NCI-H345 (cell line): Measurements from ENCODE around the gene ESRRA.
A peak's percentile ranks its signal among the peaks of the same experiment; 100 is the strongest.

Experiments
- DNase-seq: peaks from one replicate; lab custom pipeline; 2025; lab: John Stamatoyannopoulos, UW

Gene ESRRA

GRCh38 chr11:64305075-64305690 is at the start of gene ESRRA:
ESRRA (plus strand) TSS chr11:64305524; CDS start chr11:64307180, 1,656 bp downstream.
- peak; percentile 100 for DNase-seq

- no peak for DNase-seq
These were observed 49.0 kb upstream of the ESRRA start for GRCh38 chr11:64256300-64256699.

GRCh38 chr11:64258356-64258755 is 47.0 kb upstream of the ESRRA start:
- DNase-seq = no peak

- DNase-seq = no peak
These were observed 46.3 kb upstream of the ESRRA start for GRCh38 chr11:64258946-64259532.

GRCh38 chr11:64259533-64260067 is 45.7 kb upstream of the ESRRA start:
- DNase-seq = no peak

- DNase-seq = no peak
These were observed 45.1 kb upstream of the ESRRA start for GRCh38 chr11:64260147-64260708.

GRCh38 chr11:64261556-64262080 is 43.7 kb upstream of the ESRRA start:
- DNase-seq = no peak

GRCh38 chr11:64262271-64263002 is 42.9 kb upstream of the ESRRA start:
- no peak for DNase-seq

GRCh38 chr11:64263021-64263946 is 42.0 kb upstream of the ESRRA start:
- no peak for DNase-seq

- DNase-seq = no peak
These were observed 41.4 kb upstream of the ESRRA start for GRCh38 chr11:64263947-64264317.

GRCh38 chr11:64264371-64264852 is 40.9 kb upstream of the ESRRA start:
- DNase-seq = no peak

GRCh38 chr11:64265176-64266160 is 39.9 kb upstream of the ESRRA start:
- no peak for DNase-seq

- no peak for DNase-seq
These were observed 39.0 kb upstream of the ESRRA start for GRCh38 chr11:64266339-64266738.

- DNase-seq = peak; percentile 85
These were observed 37.9 kb upstream of the ESRRA start for GRCh38 chr11:64267207-64267945.

GRCh38 chr11:64268025-64268892 is 37.1 kb upstream of the ESRRA start:
- peak; percentile 64 for DNase-seq

- DNase-seq = peak; percentile 43
These were observed 36.3 kb upstream of the ESRRA start for GRCh38 chr11:64268893-64269539.

- peak; percentile 99 for DNase-seq
These were observed 35.6 kb upstream of the ESRRA start for GRCh38 chr11:64269540-64270220.
